IPS DF 6.9 (cell line): ENCODE measurements around the gene INPP5A.

Source experiments
- DNase-seq: peaks from one replicate; pipeline ENCODE4 v3.0.0-alpha.2; 2013; ENCODE audit warnings: low read depth, low spot score
- H3K27ac ChIP-seq: one replicate; pipeline ENCODE4 v1.5.1; 2013; ENCODE audit warnings: low read length, control low read depth
- H3K27me3 ChIP-seq: 2 replicates; pipeline ENCODE4 v1.6.1; 2013; ENCODE audit warnings: mild to moderate bottlenecking, low read length; ENCODE audit not compliant: control insufficient read depth, insufficient read depth
- H3K36me3 ChIP-seq: 2 replicates; pipeline ENCODE4 v1.6.1; 2013; ENCODE audit warnings: low read length; ENCODE audit not compliant: control insufficient read depth, insufficient read depth
- H3K4me1 ChIP-seq: 2 replicates; pipeline ENCODE4 v1.6.1; 2013; ENCODE audit warnings: low read length; ENCODE audit not compliant: control insufficient read depth, insufficient read depth
- H3K4me3 ChIP-seq: 2 replicates; pipeline ENCODE4 v1.5.1; 2013; ENCODE audit warnings: mild to moderate bottlenecking, low read length
- H3K9me3 ChIP-seq: 2 replicates; pipeline ENCODE4 v1.6.1; 2013; ENCODE audit warnings: low read length, inconsistent platforms; ENCODE audit not compliant: control insufficient read depth, insufficient read depth
- WGBS: extraction: QIAGEN DNeasy Blood & Tissue Kit; methylation state at CpG from one replicate; pipeline ENCODE4 v1.1.7; 2013; ENCODE audit warnings: mixed read lengths, missing lambda C conversion rate; ENCODE audit not compliant: insufficient read length, insufficient coverage; 5-methylcytosine and 5-hydroxymethylcytosine counted together

Gene INPP5A

GRCh38 chr10:132554053-132554990 is 16.7 kb downstream of the INPP5A start:
- no peak for DNase-seq
- Histone ChIP-seq H3K9me3 (no peaks in the 10 kb centered on the region), H3K36me3 (no peaks in the 10 kb centered on the region), H3K4me3 (no peak overlapping the region), H3K27ac (no peak overlapping the region), H3K4me1 (0 out of 2 replicates have a peak, but pooled peaks cover 1% of the 10 kb centered on the region), H3K27me3 (no peaks in the 10 kb centered on the region)
- no CpG with 5 or more reads among the region's 19 CpGs for WGBS

DNA sequence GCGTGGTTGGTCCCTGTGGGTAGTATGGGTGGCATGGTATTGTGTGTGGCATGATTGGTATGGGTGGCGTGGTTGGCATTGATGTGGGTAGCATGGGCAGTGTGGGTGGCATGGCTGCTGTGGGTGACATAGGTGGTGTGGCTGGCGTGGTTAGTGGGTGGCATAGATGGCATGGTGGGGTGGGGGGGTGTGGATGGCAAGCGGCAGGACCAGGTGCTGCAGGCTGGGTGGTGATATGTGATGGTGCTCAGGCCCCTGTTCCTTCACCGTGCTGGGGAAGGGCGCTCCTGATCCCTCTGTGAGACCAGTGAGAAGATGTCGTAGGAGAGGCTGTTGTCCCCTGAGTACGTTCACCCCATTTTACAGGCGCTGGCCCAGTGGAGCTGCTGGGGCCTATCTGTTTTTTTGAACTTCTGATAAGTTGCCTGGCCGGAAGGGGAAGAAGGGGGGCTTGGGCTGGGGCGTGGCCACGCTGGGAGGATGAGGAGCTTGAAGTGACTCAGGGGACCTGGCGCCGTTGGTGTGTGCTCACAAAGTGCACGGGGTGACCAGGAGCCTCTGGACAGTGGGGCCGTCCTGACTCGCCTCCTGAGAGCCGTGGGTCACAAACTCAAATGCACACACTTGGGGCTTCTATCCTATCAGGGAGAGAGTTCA is 17.5 kb downstream of the INPP5A start:
- Histone ChIP-seq H3K4me1 (0 out of 2 replicates have a peak, but pooled peaks cover 1% of the 10 kb centered on the region), H3K36me3 (no peaks in the 10 kb centered on the region), H3K9me3 (no peaks in the 10 kb centered on the region), H3K27ac (no peak overlapping the region), H3K4me3 (no peak overlapping the region), H3K27me3 (no peaks in the 10 kb centered on the region)
- no CpG with 5 or more reads among the region's 18 CpGs for WGBS
- no peak for DNase-seq

- no peak overlapping the region for H3K4me3 ChIP-seq
Observed at GRCh38 chr10:132555648-132556575, 18.3 kb downstream of the INPP5A start.

GRCh38 chr10:132556994-132557441 is 19.4 kb downstream of the INPP5A start:
- no CpG with 5 or more reads among the region's 18 CpGs for WGBS

More at GRCh38 chr10:132555648-132556575, 18.3 kb downstream of the INPP5A start:
- WGBS: no CpG with 5 or more reads among the region's 22 CpGs
- Histone ChIP-seq H3K36me3 (no peaks in the 10 kb centered on the region), H3K9me3 (no peaks in the 10 kb centered on the region), H3K27me3 (no peaks in the 10 kb centered on the region), H3K27ac (no peak overlapping the region), H3K4me1 (0 out of 2 replicates have a peak, but pooled peaks cover 1% of the 10 kb centered on the region)
- DNase-seq: no peak

GRCh38 chr10:132557696-132558515 is 20.3 kb downstream of the INPP5A start:
- no peak overlapping the region for H3K4me3 ChIP-seq
- H3K27ac ChIP-seq: no peak overlapping the region
- H3K36me3 ChIP-seq: no peaks in the 10 kb centered on the region
- no peak for DNase-seq
- no peaks in the 10 kb centered on the region for H3K27me3 ChIP-seq
- WGBS: no CpG with 5 or more reads among the region's 33 CpGs
- H3K9me3 ChIP-seq: no peaks in the 10 kb centered on the region
- 0 out of 2 replicates have a peak, but pooled peaks cover 1% of the 10 kb centered on the region for H3K4me1 ChIP-seq

More at GRCh38 chr10:132556994-132557441, 19.4 kb downstream of the INPP5A start:
- Histone ChIP-seq H3K27me3 (no peaks in the 10 kb centered on the region), H3K9me3 (no peaks in the 10 kb centered on the region), H3K36me3 (no peaks in the 10 kb centered on the region), H3K27ac (no peak overlapping the region), H3K4me1 (0 out of 2 replicates have a peak, but pooled peaks cover 1% of the 10 kb centered on the region), H3K4me3 (no peak overlapping the region)
- no peak for DNase-seq

- DNase-seq: no peak
- no CpG with 5 or more reads among the region's 32 CpGs for WGBS
- no peaks in the 10 kb centered on the region for H3K9me3 ChIP-seq
- H3K4me3 ChIP-seq: no peak overlapping the region
- no peak overlapping the region for H3K27ac ChIP-seq
- no peaks in the 10 kb centered on the region for H3K36me3 ChIP-seq
- no peaks in the 10 kb centered on the region for H3K27me3 ChIP-seq
- H3K4me1 ChIP-seq: 0 out of 2 replicates have a peak, but pooled peaks cover 1% of the 10 kb centered on the region
Observed at GRCh38 chr10:132558516-132559413, 21.2 kb downstream of the INPP5A start.

DNA sequence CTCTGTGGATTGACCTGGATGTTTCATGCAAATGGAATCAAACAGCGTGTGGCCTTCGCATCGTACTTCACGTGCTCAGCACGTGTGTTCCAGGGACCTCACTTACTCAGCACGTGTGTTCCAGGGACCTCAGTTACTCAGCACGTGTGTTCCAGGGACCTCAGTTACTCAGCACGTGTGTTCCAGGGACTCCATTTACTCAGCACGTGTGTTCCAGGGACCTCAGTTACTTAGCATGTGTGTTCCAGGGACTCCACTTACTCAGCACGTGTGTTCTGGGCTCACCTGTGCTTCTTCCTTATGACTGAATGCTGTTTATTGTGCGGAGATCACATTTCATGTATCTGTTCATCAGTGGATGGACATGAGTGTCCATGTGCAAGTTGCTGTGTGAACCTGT is 22.0 kb downstream of the INPP5A start:
- H3K27ac ChIP-seq: no peak overlapping the region
- WGBS: no CpG with 5 or more reads among the region's 11 CpGs
- no peaks in the 10 kb centered on the region for H3K9me3 ChIP-seq
- no peaks in the 10 kb centered on the region for H3K27me3 ChIP-seq
- DNase-seq: no peak
- H3K4me1 ChIP-seq: 0 out of 2 replicates have a peak, but pooled peaks cover 1% of the 10 kb centered on the region
- no peak overlapping the region for H3K4me3 ChIP-seq
- no peaks in the 10 kb centered on the region for H3K36me3 ChIP-seq

DNA sequence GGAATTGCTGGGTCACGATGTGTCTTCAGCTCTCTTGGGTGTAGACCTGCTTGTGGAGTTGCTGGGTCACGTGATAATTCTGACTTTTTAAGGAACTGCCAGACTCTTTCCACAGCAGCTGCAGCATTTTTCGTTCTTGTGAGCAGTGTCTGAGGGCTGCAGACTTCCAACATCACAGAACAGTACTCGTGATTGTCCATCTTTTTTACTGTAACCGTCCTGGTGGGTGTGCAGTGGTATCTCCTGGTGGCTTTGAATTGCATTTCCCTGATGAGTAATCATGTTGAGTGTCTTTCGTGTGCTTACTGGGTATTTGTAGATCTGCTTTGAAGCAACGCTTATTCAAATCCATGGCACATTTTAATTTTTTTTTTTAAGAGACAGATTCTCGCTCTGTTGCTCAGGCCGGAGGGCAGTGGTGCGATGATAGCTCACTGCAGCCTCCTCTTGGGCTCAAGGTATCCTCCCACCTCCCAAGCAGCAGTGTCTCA is 22.7 kb downstream of the INPP5A start:
- Histone ChIP-seq H3K4me1 (0 out of 2 replicates have a peak, but pooled peaks cover 1% of the 10 kb centered on the region), H3K9me3 (no peaks in the 10 kb centered on the region), H3K36me3 (no peaks in the 10 kb centered on the region), H3K4me3 (no peak overlapping the region), H3K27me3 (no peaks in the 10 kb centered on the region), H3K27ac (no peak overlapping the region)
- no peak for DNase-seq
- WGBS: no CpG with 5 or more reads among the region's 10 CpGs
